22Rv1 (cell line): ENCODE measurements around the gene DNAH1.

Source experiments
- H3K27ac ChIP-seq: fragments of 450-650 bp; 2 replicates; pipeline ENCODE4 v1.5.1; 2017
- CTCF ChIP-seq: fragments of 450-650 bp; IDR thresholded peaks from 2 replicates; pipeline ENCODE4 v1.5.1; 2017; ENCODE audit warnings: mild to moderate bottlenecking
- ZFX ChIP-seq: fragments of 450-650 bp; IDR thresholded peaks from 2 replicates; pipeline ENCODE4 v1.6.1; 2017; ENCODE audit warnings: antibody characterized with exemption, borderline replicate concordance

DNAH1 gene

GRCh38 chr3:52431459-52432223, 115.5 kb downstream of the DNAH1 start:
- TF ChIP-seq ZFX = no peak
- TF ChIP-seq CTCF = no peak
- no peak overlapping the region for H3K27ac ChIP-seq

GRCh38 chr3:52432225-52432624, 116.1 kb downstream of the DNAH1 start:
- H3K27ac ChIP-seq = no peak overlapping the region
- TF ChIP-seq ZFX (no peak), CTCF (no peak)

GRCh38 chr3:52432691-52433141, 116.6 kb downstream of the DNAH1 start:
- no peak overlapping the region for H3K27ac ChIP-seq
- no peak for TF ChIP-seq ZFX
- TF ChIP-seq CTCF = no peak

- H3K27ac ChIP-seq = no peak overlapping the region
Measured at GRCh38 chr3:52433328-52433995, 117.3 kb downstream of the DNAH1 start.

GRCh38 chr3:52433996-52434479, 117.9 kb downstream of the DNAH1 start:
- TF ChIP-seq CTCF (no peak), ZFX (no peak)
- H3K27ac ChIP-seq = no peak overlapping the region

More at GRCh38 chr3:52433328-52433995, 117.3 kb downstream of the DNAH1 start:
- TF ChIP-seq ZFX (no peak), CTCF (no peak)

- TF ChIP-seq ZFX (no peak), CTCF (no peak)
- H3K27ac ChIP-seq = no peak overlapping the region
Measured at GRCh38 chr3:52434491-52435115, 118.5 kb downstream of the DNAH1 start.
